Suppressor macrophage (primary cell): Measurements from ENCODE around the gene RBM15.

Experiments used
- DNase-seq, 4 experiments: peaks; one replicate each; pipeline ENCODE4 v3.0.0-alpha.2; 2020 to 2022

The RBM15 gene

DNA sequence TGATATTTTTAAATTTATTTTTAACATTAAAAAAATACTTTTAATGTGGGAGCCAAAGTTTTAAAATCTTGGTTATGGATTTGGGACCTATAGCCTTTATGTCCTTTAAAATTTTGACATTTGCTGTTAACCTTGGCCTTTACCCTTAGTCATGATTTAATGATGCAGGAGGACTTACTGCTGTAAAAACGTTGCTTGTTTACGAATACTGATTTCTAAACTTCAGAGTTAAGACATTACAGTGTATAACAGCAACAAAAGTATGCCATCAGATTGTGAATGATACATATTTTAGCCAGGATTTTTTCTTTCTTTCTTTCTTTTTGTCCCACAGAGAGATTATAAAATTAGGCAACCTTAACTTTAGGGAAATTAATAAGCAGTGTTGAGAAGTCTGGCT is 8.9 kb downstream of the RBM15 start:
- DNase-seq = no peak

- DNase-seq = no peak
These were observed 9.6 kb downstream of the RBM15 start for GRCh38 chr1:110348771-110349170.

GRCh38 chr1:110350360-110350759 is 11.2 kb downstream of the RBM15 start:
- DNase-seq = no peak

GRCh38 chr1:110355321-110355720 is 16.1 kb downstream of the RBM15 start:
- DNase-seq = no peak

GRCh38 chr1:110356379-110356778 is 17.2 kb downstream of the RBM15 start:
- no peak for DNase-seq

DNA sequence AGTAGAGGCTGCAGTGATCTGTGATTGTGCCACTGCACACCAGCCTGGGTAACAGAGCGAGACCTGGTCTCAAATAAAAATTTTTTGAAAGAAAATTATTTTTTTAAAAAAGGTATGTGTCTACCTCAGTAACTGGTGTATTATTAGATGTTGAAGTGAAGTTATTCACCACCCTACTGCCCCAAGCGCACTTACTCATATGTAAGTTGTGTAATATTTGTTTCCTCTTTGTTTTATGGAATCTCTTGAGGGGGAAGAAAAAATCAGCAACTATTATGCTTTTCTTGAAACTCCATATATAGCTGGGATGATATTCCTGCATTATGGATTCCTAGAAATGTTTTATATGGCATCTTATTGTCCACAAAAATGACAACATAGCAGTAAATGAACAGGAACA is 21.3 kb downstream of the RBM15 start:
- peak; percentile 9 to 53 (median 30) for DNase-seq

- no peak for DNase-seq
These were observed 22.7 kb downstream of the RBM15 start for GRCh38 chr1:110361856-110362255.

GRCh38 chr1:110364221-110364620 is 25.0 kb downstream of the RBM15 start:
- no peak for DNase-seq

DNA sequence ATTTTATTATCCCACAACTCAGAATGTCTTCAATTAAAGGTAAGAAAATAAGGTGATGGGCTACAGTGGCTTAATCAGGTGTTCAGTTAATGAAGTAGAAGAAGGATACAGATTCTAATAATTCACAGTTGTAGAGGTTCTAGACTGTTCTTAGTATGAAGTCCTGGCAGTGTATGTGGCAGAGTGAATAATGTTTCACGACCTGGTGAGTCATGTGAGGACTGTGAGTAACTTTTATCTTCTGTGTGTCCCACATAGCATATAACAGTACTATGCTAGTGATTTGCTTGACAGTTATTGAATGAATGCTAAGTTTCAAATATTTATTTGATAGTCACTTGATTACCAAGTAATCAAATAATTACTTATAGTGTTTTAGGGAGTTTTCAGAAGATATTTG is 31.6 kb downstream of the RBM15 start:
- DNase-seq = no peak

DNA sequence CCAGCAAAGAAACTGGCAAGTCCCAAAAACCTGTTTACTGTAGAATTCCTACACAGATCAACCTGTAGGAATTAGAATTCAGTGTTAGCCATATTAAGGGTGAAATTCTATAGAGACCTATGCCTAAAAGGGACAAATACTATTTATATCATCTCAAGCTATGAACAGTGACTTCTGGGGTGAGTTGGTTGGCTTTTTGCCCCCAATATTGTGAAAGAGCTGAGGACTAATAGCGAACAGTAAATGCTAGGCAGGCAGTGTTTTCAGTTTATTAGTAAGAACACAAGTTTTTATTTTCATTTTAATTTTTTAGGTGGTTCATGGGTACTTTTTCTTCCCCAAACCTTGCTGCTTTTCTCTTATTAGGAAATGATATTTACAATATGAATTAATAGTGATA is 36.3 kb downstream of the RBM15 start:
- DNase-seq = no peak

DNA sequence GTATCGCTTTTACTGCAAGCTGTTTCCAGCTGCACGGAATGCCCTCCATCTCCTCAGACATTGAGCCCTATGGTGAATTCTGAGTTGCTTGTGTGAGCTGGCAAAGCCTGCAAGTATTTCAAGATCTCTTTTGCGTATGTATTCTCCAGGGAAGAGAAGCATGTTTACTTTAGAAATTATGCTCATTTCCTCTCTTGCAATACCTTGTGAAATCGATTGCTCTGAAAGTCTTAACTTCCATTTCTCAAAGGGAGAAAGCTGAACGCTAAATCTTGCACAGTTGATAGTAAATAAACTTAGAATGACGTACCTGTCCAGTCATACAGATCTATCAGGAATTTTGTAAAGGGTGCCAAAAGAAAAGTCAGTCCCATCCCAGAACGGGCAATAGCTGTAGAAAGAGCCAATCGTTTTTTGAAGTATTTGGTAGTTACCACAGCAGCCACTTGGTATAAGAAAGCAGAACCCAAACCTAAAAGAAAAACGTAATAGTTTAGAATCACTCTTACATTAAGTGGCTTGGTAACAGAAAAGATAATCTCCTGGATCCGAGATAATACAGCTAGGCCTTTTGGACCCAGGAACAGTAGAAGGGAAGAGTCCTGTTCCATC is 41.6 kb downstream of the RBM15 start:
- DNase-seq = peak; percentile 6 to 65 (median 50)

- peak in 1 of 4 experiments; percentile 19 for DNase-seq
These were observed 44.2 kb downstream of the RBM15 start for GRCh38 chr1:110383251-110383990.

- DNase-seq = peak in 2 of 4 experiments; percentile 17 to 20
These were observed 45.6 kb downstream of the RBM15 start for GRCh38 chr1:110384581-110385321.

GRCh38 chr1:110385369-110385768 is 46.2 kb downstream of the RBM15 start:
- no peak for DNase-seq

DNA sequence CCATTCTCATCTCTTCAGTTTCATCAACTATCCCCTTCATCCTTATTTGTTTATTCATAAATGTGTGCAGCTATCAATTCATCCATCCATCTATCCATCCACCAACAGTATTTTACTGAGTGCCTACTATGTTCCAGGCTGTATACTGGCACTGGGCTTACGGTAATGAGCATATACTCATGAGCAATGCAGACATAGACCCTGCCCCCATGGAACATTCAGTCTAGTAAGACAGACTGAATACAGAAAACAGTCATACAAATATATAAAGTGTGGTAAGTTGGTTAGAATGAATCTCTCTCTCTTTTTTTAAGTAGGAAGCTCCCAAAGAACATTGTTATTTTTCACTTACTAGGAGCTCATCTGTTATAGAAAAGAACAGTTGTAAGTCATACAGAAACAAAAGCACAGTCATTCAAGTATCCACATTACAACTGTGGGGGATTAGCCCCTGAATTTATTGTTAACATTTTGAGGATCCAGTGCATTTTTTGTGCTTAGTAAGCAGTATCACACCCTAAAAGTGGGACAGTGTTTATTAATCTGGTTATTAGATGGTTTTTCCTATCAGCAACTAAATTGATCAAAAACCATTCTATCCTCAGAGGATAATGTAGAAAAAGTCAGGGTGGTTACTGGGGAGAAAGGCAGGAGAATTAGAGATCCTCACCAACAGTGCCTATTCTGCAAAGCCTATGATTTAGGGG is 48.0 kb downstream of the RBM15 start:
- no peak for DNase-seq

GRCh38 chr1:110390096-110390495 is 50.9 kb downstream of the RBM15 start:
- DNase-seq = no peak

DNA sequence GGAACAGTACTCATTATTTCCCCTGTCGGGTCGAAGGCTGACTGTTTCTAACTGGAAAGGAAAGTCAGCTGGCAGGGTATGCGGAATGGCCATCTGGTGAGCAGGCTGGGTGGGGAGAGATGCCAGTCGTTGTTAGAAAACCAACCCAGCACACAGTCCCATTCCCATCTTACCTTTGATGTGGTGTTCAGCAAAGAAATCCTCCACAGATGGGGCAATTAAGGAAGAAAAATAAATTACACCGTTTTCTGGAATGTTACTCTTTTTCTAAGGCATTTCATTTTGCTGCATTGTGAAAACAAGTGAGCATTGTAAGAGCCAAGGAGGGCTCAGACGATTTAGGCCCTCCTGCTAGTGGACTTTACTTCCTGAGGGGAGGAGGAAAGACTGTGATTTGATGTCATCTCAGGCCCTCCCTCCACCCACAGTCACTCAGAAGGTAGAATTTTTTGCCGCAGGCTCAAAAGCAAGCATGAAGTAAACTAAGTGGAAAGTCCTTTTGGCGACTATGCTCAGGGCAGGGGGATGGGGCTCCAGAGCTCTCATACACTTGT is 51.6 kb downstream of the RBM15 start, which contains the start of gene SLC16A4:
Gene SLC16A4, minus strand, starts transcription at position 335 of the 554 bp plus-strand sequence. CDS start 1,703 bp downstream, outside the sequence.
- no peak for DNase-seq

DNA sequence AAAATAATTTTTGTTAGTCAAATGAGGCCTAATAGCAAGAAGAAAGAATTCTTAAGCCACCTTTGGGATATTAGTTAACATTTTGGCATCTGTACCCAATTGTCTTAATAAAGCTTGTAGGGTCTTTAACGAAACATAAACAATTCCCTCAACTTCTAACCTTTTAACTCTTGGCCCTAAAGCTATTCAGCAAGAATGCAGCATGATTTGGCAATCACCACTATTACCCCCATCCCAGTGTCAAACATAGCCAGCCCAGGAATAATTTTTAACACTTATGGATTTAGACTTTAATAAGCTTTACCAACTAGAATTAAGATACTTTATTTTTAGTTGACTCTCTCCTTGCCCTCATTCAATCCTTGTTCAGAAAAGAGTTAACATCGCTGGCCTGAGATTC is 54.1 kb downstream of the RBM15 start:
- DNase-seq = no peak

- DNase-seq = no peak
These were observed 54.7 kb downstream of the RBM15 start for GRCh38 chr1:110393691-110394492.

DNA sequence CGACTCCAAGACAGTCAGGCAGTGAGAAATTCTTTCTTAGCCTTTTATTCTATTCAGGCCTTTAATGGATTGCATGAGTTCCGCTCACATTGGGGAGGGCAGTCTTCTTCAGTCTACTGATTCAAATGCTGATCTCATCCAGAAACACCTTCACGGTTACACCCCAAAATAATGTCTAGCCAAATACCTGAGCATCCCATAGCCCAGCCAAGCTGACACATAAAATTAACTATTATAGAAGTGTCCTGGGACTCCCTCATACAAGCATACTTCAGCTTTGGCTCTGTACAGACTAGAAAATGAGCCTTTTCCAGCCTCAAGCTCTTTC is 55.3 kb downstream of the RBM15 start:
- DNase-seq = no peak
